B cell (primary cell): ENCODE measurements around the gene DYNC2H1. TPM values are rescaled to one million over a fixed set of nuclear protein-coding genes. Genes with fewer than 3 reads are reported as not detected.

Source experiments
- ATAC-seq: fragments of 200-7000 bp; cut with Tn5 transposase; one replicate; pipeline ENCODE4 v1.10.0; 2021; ENCODE audit warnings: low read depth, mild to moderate bottlenecking, moderate number of reproducible peaks, moderate library complexity
- CTCF ChIA-PET: fragments of 350-600 bp; sonication (Branson Sonifier 250); formaldehyde crosslinking; loops from one replicate; lab custom pipeline; 2021; ENCODE audit warnings: antibody characterized with exemption, inconsistent platforms; lab: Charles Lee
- POLR2A ChIA-PET: fragments of 350-600 bp; sonication (Branson Sonifier 250); formaldehyde crosslinking; loops from one replicate; lab custom pipeline; 2021; ENCODE audit warnings: antibody characterized with exemption; lab: Charles Lee
- DNase-seq: peaks from one replicate; pipeline ENCODE4 v3.0.0; 2013
- H2AFZ ChIP-seq: 2 replicates; pipeline ENCODE4 v1.6.1; 2012; ENCODE audit warnings: mild to moderate bottlenecking, low read depth, low read length; ENCODE audit not compliant: insufficient read depth, poor library complexity, severe bottlenecking
- H3K27ac ChIP-seq, 2 donors: 1 replicate in 1 of 2; 2 replicates in 1 of 2; pipeline ENCODE4 v1.5.1; 2012 to 2013; ENCODE audit warnings: low read length in 2 of 2, mild to moderate bottlenecking in 2 of 2, moderate library complexity in 1 of 2
- H3K27me3 ChIP-seq, 4 experiments: fragments of 200-600 bp in 1 of 4; sonication (generic) in 1 of 4; replicated peaks in 1 of 4; 1 replicate in 2 of 4; 2 replicates in 2 of 4; pipeline versions ENCODE4 v1.6.1 to v1.7.0; 2013 to 2016; ENCODE audit warnings: low read length in 3 of 4, mild to moderate bottlenecking in 2 of 4, mixed read lengths in 1 of 4, moderate library complexity in 1 of 4; ENCODE audit not compliant: insufficient read depth in 4 of 4, control insufficient read depth in 3 of 4; ENCODE audit errors: control extremely low read depth in 1 of 4
- H3K36me3 ChIP-seq, 2 experiments: replicated peaks in 1 of 2; 1 replicate in 1 of 2; 2 replicates in 1 of 2; pipeline versions ENCODE4 v1.6.1 to v1.7.1; 2013; ENCODE audit warnings: low read length in 1 of 2; ENCODE audit not compliant: insufficient read depth in 2 of 2, control insufficient read depth in 1 of 2; ENCODE audit errors: control extremely low read depth in 1 of 2, extremely low read depth in 1 of 2
- H3K4me1 ChIP-seq, 2 donors: fragments of 200-600 bp in 1 of 2; sonication (generic) in 1 of 2; 1 replicate in 1 of 2; 2 replicates in 1 of 2; pipeline versions ENCODE4 v1.5.1 to v1.6.1; 2013 to 2017; ENCODE audit warnings: low read length in 2 of 2; ENCODE audit not compliant: control insufficient read depth in 2 of 2, insufficient read depth in 2 of 2
- H3K4me2 ChIP-seq: replicated peaks from 2 replicates; pipeline ENCODE3; 2012; ENCODE audit warnings: mild to moderate bottlenecking, low read depth, low read length; ENCODE audit not compliant: poor library complexity, severe bottlenecking
- H3K4me3 ChIP-seq, 5 experiments: fragments of 200-600 bp in 1 of 5; sonication (generic) in 1 of 5; 1 replicate in 3 of 5; 2 replicates in 2 of 5; pipeline versions ENCODE4 v1.5.1 to v1.7.0; 2011 to 2016; ENCODE audit warnings: low read length in 4 of 5, mild to moderate bottlenecking in 4 of 5, low read depth in 2 of 5, control low read depth in 1 of 5, moderate library complexity in 1 of 5; ENCODE audit not compliant: insufficient read depth in 1 of 5; ENCODE audit errors: control extremely low read depth in 1 of 5, extremely low read depth in 1 of 5
- H3K79me2 ChIP-seq: fragments of 200-600 bp; sonication (generic); one replicate; pipeline ENCODE4 v1.6.0; 2016; ENCODE audit warnings: low read length; ENCODE audit not compliant: control insufficient read depth, insufficient read depth
- H3K9ac ChIP-seq: fragments of 200-600 bp; sonication (generic); 2 replicates; pipeline ENCODE4 v1.6.1; 2017; ENCODE audit warnings: mild to moderate bottlenecking, low read length, moderate library complexity
- H3K9me3 ChIP-seq, 3 donors: one replicate each; pipeline versions ENCODE4 v1.6.1 to v1.7.1; 2013; ENCODE audit warnings: low read length in 2 of 3; ENCODE audit not compliant: control insufficient read depth in 2 of 3, insufficient read depth in 1 of 3; ENCODE audit errors: control extremely low read depth in 1 of 3
- H4K20me1 ChIP-seq: 2 replicates; pipeline ENCODE4 v1.6.0; 2012; ENCODE audit warnings: mild to moderate bottlenecking, low read length; ENCODE audit not compliant: insufficient read depth, control insufficient read depth, poor library complexity, severe bottlenecking
- H3K27ac Mint-ChIP-seq: one replicate; pipeline ENCODE4 v1.8.0; 2021; ENCODE audit warnings: mixed read lengths
- H3K27me3 Mint-ChIP-seq: one replicate; pipeline ENCODE4 v1.8.0; 2021; ENCODE audit warnings: mixed read lengths
- H3K4me1 Mint-ChIP-seq: one replicate; pipeline ENCODE4 v1.8.0; 2021; ENCODE audit warnings: mixed read lengths
- H3K4me3 Mint-ChIP-seq: one replicate; pipeline ENCODE4 v1.8.0; 2021; ENCODE audit warnings: mixed read lengths
- H3K9me3 Mint-ChIP-seq: one replicate; pipeline ENCODE4 v1.8.0; 2022; ENCODE audit warnings: mixed read lengths; ENCODE audit not compliant: insufficient read depth
- EZH2 ChIP-seq: IDR thresholded peaks from 2 replicates; pipeline ENCODE4 v1.6.1; 2012; ENCODE audit warnings: borderline replicate concordance, low read depth, mild to moderate bottlenecking, moderate library complexity, low read length; ENCODE audit not compliant: insufficient read depth, poor library complexity, severe bottlenecking
- WGBS: methylation state at CpG from one replicate; pipeline ENCODE4 v1.1.5; 2013; ENCODE audit warnings: missing lambda C conversion rate; ENCODE audit not compliant: insufficient coverage; 5-methylcytosine and 5-hydroxymethylcytosine counted together
- intact Hi-C: fragments of 100-400 bp; cut with micrococcal nuclease; formaldehyde crosslinking; loops from one replicate; pipeline ENCODE4 v1.10.0; 2022
- polyA plus RNA-seq: library from polyadenylated mRNA; depleted of rRNA; stranded (reverse); fragments of >200 nt; gene quantifications from 2 replicates; pipeline ENCODE4 v1.2.3, GENCODE V29; 2012
- total RNA-seq, 2 donors: library from RNA; stranded (reverse); fragments of 120-200 nt in 1 of 2; gene quantifications; 1 replicate in 1 of 2; 2 replicates in 1 of 2; pipeline versions ENCODE4 v1.2.3 to v1.2.4, GENCODE V29; 2013 to 2022
- TF ChIP-seq, protein P1 (sequence below): fragments of 200-600 bp; IDR thresholded peaks from one replicate; pipeline ENCODE4 v1.8.0; 2022; ENCODE audit warnings: antibody characterized with exemption, mild to moderate bottlenecking

DYNC2H1 gene
- total and polyA plus RNA-seq, 2 donors (not counting 1 experiment from before 2014, with no cell fraction given) = 0.92 to 7.8 TPM

- no peak overlapping the region for H3K9ac ChIP-seq
- H3K4me1 ChIP-seq = peaks cover 12 to 17% of the 10 kb centered on the region in 2 donors
- H3K4me3 Mint-ChIP-seq = no peak overlapping the region
- H3K4me1 Mint-ChIP-seq = peaks cover 14% of the 10 kb centered on the region
- no peak for TF ChIP-seq EZH2
- TF ChIP-seq, protein P1, sequence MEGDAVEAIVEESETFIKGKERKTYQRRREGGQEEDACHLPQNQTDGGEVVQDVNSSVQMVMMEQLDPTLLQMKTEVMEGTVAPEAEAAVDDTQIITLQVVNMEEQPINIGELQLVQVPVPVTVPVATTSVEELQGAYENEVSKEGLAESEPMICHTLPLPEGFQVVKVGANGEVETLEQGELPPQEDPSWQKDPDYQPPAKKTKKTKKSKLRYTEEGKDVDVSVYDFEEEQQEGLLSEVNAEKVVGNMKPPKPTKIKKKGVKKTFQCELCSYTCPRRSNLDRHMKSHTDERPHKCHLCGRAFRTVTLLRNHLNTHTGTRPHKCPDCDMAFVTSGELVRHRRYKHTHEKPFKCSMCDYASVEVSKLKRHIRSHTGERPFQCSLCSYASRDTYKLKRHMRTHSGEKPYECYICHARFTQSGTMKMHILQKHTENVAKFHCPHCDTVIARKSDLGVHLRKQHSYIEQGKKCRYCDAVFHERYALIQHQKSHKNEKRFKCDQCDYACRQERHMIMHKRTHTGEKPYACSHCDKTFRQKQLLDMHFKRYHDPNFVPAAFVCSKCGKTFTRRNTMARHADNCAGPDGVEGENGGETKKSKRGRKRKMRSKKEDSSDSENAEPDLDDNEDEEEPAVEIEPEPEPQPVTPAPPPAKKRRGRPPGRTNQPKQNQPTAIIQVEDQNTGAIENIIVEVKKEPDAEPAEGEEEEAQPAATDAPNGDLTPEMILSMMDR = no peak
- H2AFZ ChIP-seq = peak overlapping the region; percentile 12
- ChIA-PET POLR2A (no interaction called here), CTCF (interaction anchor here (0.6 kb wide), 1 partner anchor 23 kb away, joined by 3 read pairs; no protein-coding TSS in a partner anchor)
- H3K27me3 Mint-ChIP-seq = no peaks in the 10 kb centered on the region
- H4K20me1 ChIP-seq = no peaks in the 10 kb centered on the region
- H3K9me3 ChIP-seq = no peaks in the 10 kb centered on the region
- DNase-seq (no peak), ATAC-seq (no peak)
- WGBS = 60% methylated on average over 1 of the region's 1 CpG
- H3K27me3 ChIP-seq = no peaks in the 10 kb centered on the region
- no peak overlapping the region for H3K4me2 ChIP-seq
- H3K27ac ChIP-seq = no peak overlapping the region
- intact Hi-C loops = no loop called here
- H3K79me2 ChIP-seq = no peaks in the 10 kb centered on the region
- H3K9me3 Mint-ChIP-seq = no peaks in the 10 kb centered on the region
- H3K36me3 ChIP-seq = no peaks in the 10 kb centered on the region
- H3K27ac Mint-ChIP-seq = no peak overlapping the region
- no peak overlapping the region for H3K4me3 ChIP-seq
Measured at GRCh38 chr11:103112364-103112763, 3.1 kb downstream of the DYNC2H1 start.

DNA sequence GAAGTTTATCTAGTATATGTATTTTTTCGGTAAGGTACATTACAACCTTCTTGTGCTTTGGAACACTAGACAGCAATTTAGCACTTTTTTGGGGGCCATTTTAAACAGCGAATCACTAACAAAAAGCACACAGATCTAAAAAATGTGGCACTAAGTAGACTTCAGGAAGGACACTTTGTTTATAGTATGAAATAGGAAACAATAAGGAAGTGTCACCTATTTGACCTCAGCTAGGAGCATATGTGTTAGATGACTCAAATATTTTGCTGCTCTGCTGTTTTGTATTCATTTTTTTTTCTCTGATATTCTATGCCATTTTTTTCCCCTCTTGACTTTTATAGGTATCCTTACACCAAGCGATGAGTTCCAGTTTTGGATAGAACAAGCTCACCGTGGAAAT lies 5.6 kb downstream of the DYNC2H1 start:
- no peak for DNase-seq
- no peaks in the 10 kb centered on the region for H3K27me3 ChIP-seq
- H3K4me3 ChIP-seq = no peak overlapping the region
- H3K79me2 ChIP-seq = no peaks in the 10 kb centered on the region
- no peaks in the 10 kb centered on the region for H3K9me3 ChIP-seq
- H3K9ac ChIP-seq = no peak overlapping the region
- no peaks in the 10 kb centered on the region for H4K20me1 ChIP-seq
- WGBS = no CpG with 5 or more reads among the region's 4 CpGs
- intact Hi-C loops = no loop called here
- no peaks in the 10 kb centered on the region for H3K36me3 ChIP-seq
- TF ChIP-seq, protein P1 = no peak
- no peak for TF ChIP-seq EZH2
- no peak overlapping the region for H3K4me2 ChIP-seq
- no peak overlapping the region for H3K4me3 Mint-ChIP-seq
- H2AFZ ChIP-seq = no peak overlapping the region
- POLR2A ChIA-PET = no interaction called here
- H3K4me1 Mint-ChIP-seq = peaks cover 2% of the 10 kb centered on the region
- H3K4me1 ChIP-seq = peaks cover 3 to 4% of the 10 kb centered on the region in 2 donors
- H3K27me3 Mint-ChIP-seq = no peaks in the 10 kb centered on the region
- H3K27ac Mint-ChIP-seq = no peak overlapping the region
- H3K9me3 Mint-ChIP-seq = no peaks in the 10 kb centered on the region
- no peak for ATAC-seq
- H3K27ac ChIP-seq = no peak overlapping the region
- CTCF ChIA-PET = no interaction called here
